Measurements from ENCODE around the gene MAP3K3. TPM values are rescaled to one million over a fixed set of nuclear protein-coding genes. Genes with fewer than 3 reads are reported as not detected.

The MAP3K3 gene
- total and polyA plus RNA-seq, 9 of the 15 experiments (the other 6 are each of a cell fraction or from before 2014, with no cell fraction given) = 0.69 to 16.5 (median 12.1) TPM

DNA sequence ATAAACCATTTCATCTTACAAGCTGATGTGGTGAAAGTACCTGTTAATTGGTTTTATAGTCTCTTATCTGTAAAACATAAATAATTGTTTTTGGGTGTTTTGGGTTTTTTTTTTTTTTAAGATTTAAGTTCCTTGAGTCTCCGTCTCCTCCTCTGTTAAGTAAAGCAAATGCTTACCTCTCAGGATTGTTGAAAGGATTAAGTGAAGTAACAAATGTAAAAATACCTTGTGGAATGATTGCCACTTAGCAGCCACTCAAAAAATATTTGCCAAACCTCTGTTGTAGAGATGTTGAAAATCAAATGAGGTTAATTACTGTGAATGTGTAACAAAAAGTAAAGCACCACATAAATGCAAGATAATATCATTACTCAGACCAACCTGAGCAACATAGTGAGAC lies 58.5 kb downstream of the MAP3K3 start:
- Histone ChIP-seq H3K9me1 (ENCODE audit: control insufficient read depth, insufficient read depth, low read length) (no peaks in the 10 kb centered on the region), H4K20me1 (replicated peaks; ENCODE audit: control insufficient read depth, insufficient read depth, low read length) (no peaks in the 10 kb centered on the region), H3K4me1 (replicated peaks in 1 of 2; ENCODE audit: control insufficient read depth in 2 of 2, insufficient read depth in 2 of 2, low read length in 2 of 2) (peaks cover 6 to 11% of the 10 kb centered on the region in 2 experiments), H3K79me2 (ENCODE audit: control insufficient read depth, insufficient read depth, low read length) (no peaks in the 10 kb centered on the region), H3K27ac (ENCODE audit: extremely low read depth, low read depth, low read length) (no peak overlapping the region), H2AFZ (ENCODE audit: low read depth, low read length) (no peak overlapping the region), H3K4me2 (ENCODE audit: insufficient read depth, low read length) (no peak overlapping the region), H3K36me3 (ENCODE audit: control insufficient read depth, insufficient read depth, low read length) (peaks cover 25% of the 10 kb centered on the region; the same call in 2 of the 3 replicates), H3K27me3 (ENCODE audit: control insufficient read depth in 2 of 2, insufficient read depth in 2 of 2, low read length in 2 of 2) (no peaks in the 10 kb centered on the region), H3K4me3 (no peak overlapping the region), H3K9ac (ENCODE audit: insufficient read depth in 1 of 2, low read depth in 2 of 2, low read length in 2 of 2) (no peak overlapping the region), H3K9me3 (replicated peaks; ENCODE audit: control insufficient read depth, insufficient read depth, low read depth, low read length) (no peaks in the 10 kb centered on the region)
- DNase-seq (ENCODE audit: extremely low read depth in 1 of 4, low spot score in 3 of 4) (no peak), ATAC-seq (no peak), FAIRE-seq (no peak)
- in situ Hi-C loops (cut with MboI) (no loop called here), intact Hi-C loops (cut with micrococcal nuclease) (no loop called here)
- no TSS peak for BruUV-seq (replicated peaks)
- TF ChIP-seq TRIM24 (IDR thresholded peaks at IDR 0.05) (no peak), FOSL1 (tag; conservative IDR thresholded peaks at IDR 0.05) (no peak), SMARCE1 (IDR thresholded peaks at IDR 0.05) (no peak), DMBX1 (CRISPR knock-in tag; IDR thresholded peaks at IDR 0.05; ENCODE audit: borderline replicate concordance) (no peak), ZNF347 (CRISPR knock-in tag; IDR thresholded peaks at IDR 0.05; ENCODE audit: low read depth) (no peak), RBBP5 (IDR thresholded peaks at IDR 0.05; ENCODE audit: borderline replicate concordance, insufficient read depth, low read length, poor library complexity, severe bottlenecking) (no peak), ZNF212 (CRISPR knock-in tag; IDR thresholded peaks at IDR 0.05) (no peak)
- TF ChIP-seq, protein P1, sequence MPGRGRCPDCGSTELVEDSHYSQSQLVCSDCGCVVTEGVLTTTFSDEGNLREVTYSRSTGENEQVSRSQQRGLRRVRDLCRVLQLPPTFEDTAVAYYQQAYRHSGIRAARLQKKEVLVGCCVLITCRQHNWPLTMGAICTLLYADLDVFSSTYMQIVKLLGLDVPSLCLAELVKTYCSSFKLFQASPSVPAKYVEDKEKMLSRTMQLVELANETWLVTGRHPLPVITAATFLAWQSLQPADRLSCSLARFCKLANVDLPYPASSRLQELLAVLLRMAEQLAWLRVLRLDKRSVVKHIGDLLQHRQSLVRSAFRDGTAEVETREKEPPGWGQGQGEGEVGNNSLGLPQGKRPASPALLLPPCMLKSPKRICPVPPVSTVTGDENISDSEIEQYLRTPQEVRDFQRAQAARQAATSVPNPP (IDR thresholded peaks at IDR 0.05; ENCODE audit: borderline replicate concordance, insufficient read depth, insufficient read length) = no peak
- ChIA-PET CTCF (ENCODE audit: low intra/inter-chr PET ratio) (no interaction called here), POLR2A (no interaction called here)
- WGBS (ENCODE audit: insufficient coverage, low coverage, missing lambda C conversion rate) = 91% methylated on average over 1 of the region's 1 CpG
